Mammary epithelial cell (primary cell): ENCODE measurements around the gene ASPDH.

ENCODE experiments used
- EZH2 ChIP-seq: IDR thresholded peaks from 2 replicates; pipeline ENCODE4 v1.6.1; 2012; ENCODE audit warnings: low read length, inconsistent platforms, borderline replicate concordance
- TF ChIP-seq, protein P1 (sequence below), 2 donors: IDR thresholded peaks in 1 of 2; conservative IDR thresholded peaks in 1 of 2; 2 replicates each; pipeline ENCODE4 v1.5.1; 2011 to 2012; ENCODE audit warnings: inconsistent platforms in 2 of 2, low read length in 2 of 2, mild to moderate bottlenecking in 2 of 2, control low read depth in 1 of 2, low read depth in 1 of 2; ENCODE audit not compliant: insufficient read depth in 1 of 2; ENCODE audit errors: extremely low read depth in 1 of 2

DNA sequence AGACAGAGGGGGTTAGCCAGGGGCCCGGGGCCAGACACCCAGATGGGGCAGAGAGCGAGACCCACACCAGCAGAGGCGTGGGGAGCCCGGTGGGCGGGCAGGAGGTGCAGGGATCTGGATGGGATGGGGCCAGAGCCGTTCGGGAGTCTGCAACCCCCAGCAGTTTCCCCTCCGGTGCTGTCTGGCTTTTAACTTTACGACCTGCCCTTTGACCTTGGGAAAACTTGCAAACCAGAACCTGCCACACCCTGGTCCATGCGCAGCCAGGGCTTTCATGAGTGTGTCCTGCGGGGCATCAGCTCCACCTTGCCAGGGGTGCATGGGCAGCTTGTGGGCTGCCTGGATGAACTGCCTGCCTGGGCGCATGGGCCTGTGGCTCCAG lies 12.5 kb downstream of the ASPDH start:
- TF ChIP-seq, protein P1, sequence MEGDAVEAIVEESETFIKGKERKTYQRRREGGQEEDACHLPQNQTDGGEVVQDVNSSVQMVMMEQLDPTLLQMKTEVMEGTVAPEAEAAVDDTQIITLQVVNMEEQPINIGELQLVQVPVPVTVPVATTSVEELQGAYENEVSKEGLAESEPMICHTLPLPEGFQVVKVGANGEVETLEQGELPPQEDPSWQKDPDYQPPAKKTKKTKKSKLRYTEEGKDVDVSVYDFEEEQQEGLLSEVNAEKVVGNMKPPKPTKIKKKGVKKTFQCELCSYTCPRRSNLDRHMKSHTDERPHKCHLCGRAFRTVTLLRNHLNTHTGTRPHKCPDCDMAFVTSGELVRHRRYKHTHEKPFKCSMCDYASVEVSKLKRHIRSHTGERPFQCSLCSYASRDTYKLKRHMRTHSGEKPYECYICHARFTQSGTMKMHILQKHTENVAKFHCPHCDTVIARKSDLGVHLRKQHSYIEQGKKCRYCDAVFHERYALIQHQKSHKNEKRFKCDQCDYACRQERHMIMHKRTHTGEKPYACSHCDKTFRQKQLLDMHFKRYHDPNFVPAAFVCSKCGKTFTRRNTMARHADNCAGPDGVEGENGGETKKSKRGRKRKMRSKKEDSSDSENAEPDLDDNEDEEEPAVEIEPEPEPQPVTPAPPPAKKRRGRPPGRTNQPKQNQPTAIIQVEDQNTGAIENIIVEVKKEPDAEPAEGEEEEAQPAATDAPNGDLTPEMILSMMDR (conservative IDR thresholded peaks at IDR 0.05 in 1 of 2, IDR thresholded peaks at IDR 0.05 in 1 of 2; ENCODE audit: extremely low read depth in 1 of 2, insufficient read depth in 1 of 2, low read depth in 1 of 2, low read length in 2 of 2), result no peak
- no peak for TF ChIP-seq EZH2
